ENCODE measurements around the gene PSMD9.

Gene PSMD9

GRCh38 chr12:121953695-121954094 lies 65.1 kb downstream of the PSMD9 start:
- no peak for DNase-seq (ENCODE audit: low read depth, low spot score)

GRCh38 chr12:121955258-121956237 lies 67.0 kb downstream of the PSMD9 start:
- no peak for DNase-seq (ENCODE audit: low read depth, low spot score)

GRCh38 chr12:121957861-121958515 lies 69.4 kb downstream of the PSMD9 start:
- DNase-seq (ENCODE audit: low read depth, low spot score): no peak

- DNase-seq (ENCODE audit: low read depth, low spot score): no peak
Measured at GRCh38 chr12:121958541-121959240, 70.1 kb downstream of the PSMD9 start.

GRCh38 chr12:121960541-121960940 lies 72.0 kb downstream of the PSMD9 start:
- DNase-seq (ENCODE audit: low read depth, low spot score): no peak

- no peak for DNase-seq (ENCODE audit: low read depth, low spot score)
Measured at GRCh38 chr12:121961195-121961879, 72.7 kb downstream of the PSMD9 start.

GRCh38 chr12:121963341-121964018 lies 74.9 kb downstream of the PSMD9 start:
- DNase-seq (ENCODE audit: low read depth, low spot score): no peak

- no peak for DNase-seq (ENCODE audit: low read depth, low spot score)
Measured at GRCh38 chr12:121964813-121965643, 76.4 kb downstream of the PSMD9 start.

GRCh38 chr12:121966959-121967358 lies 78.4 kb downstream of the PSMD9 start:
- no peak for DNase-seq (ENCODE audit: low read depth, low spot score)
